K562 (cell line): ENCODE data around the gene RAD54L. TPM values are rescaled to one million over a fixed set of nuclear protein-coding genes. Genes with fewer than 3 reads are reported as not detected.

Experiments
- ATAC-seq: fragments of 200-7000 bp; cut with Tn5 transposase; 3 replicates; pipeline ENCODE4 v1.9.1; 2020; ENCODE audit warnings: moderate library complexity
- BruUV-seq: library from RNA; stranded (reverse); fragments of 400-500 nt; replicated peaks from 2 replicates; lab custom pipeline; 2021; lab: Mats Ljungman, UMichigan
- CTCF ChIA-PET: fragments of 300-600 bp; formaldehyde crosslinking; extraction: SDS; loops from one replicate; lab custom pipeline; 2021; ENCODE audit warnings: low intra/inter-chr PET ratio; lab: Yijun Ruan, JAX
- POLR2A ChIA-PET: fragments of 300-600, 350-650 bp; sonication (Branson Sonifier 250); formaldehyde crosslinking; extraction: SDS; loops from one replicate; lab custom pipeline; 2021; ENCODE audit warnings: antibody characterized with exemption, inconsistent platforms; lab: Yijun Ruan, JAX
- DNase-seq, 4 experiments: peaks; one replicate each; pipeline versions ENCODE4 v3.0.0 to v3.0.0-alpha.2; 2011 to 2018; ENCODE audit warnings: low spot score in 3 of 4, mixed read lengths in 3 of 4; ENCODE audit errors: extremely low read depth in 1 of 4
- FAIRE-seq: peaks from 2 replicates; lab custom pipeline; 2011; peaks lifted over from hg19 to GRCh38; lab: Jason Lieb, UNC
- H2AFZ ChIP-seq: 2 replicates; pipeline ENCODE4 v1.6.0; 2011; ENCODE audit warnings: low read depth, low read length, control low read depth, inconsistent platforms
- H3K27ac ChIP-seq: fragments of 200-600 bp; 3 replicates; pipeline ENCODE4 v1.8.0; 2011; ENCODE audit warnings: low read depth, mild to moderate bottlenecking, control low read depth, inconsistent platforms, low read length, moderate library complexity, mixed read lengths; ENCODE audit errors: extremely low read depth
- H3K27me3 ChIP-seq, 2 experiments: fragments of 300-600 bp in 1 of 2; 2 replicates in 1 of 2; 3 replicates in 1 of 2; pipeline versions ENCODE4 v1.6.0 to v1.8.0; 2011; ENCODE audit warnings: inconsistent platforms in 2 of 2, low read length in 2 of 2, mild to moderate bottlenecking in 1 of 2, mixed read lengths in 1 of 2, moderate library complexity in 1 of 2; ENCODE audit not compliant: control insufficient read depth in 2 of 2, insufficient read depth in 2 of 2
- H3K36me3 ChIP-seq: fragments of 300-600 bp; 3 replicates; pipeline ENCODE4 v1.8.0; 2011; ENCODE audit warnings: mild to moderate bottlenecking, low read length, inconsistent platforms; ENCODE audit not compliant: control insufficient read depth, insufficient read depth
- H3K4me1 ChIP-seq, 2 experiments: fragments of 200-600 bp in 1 of 2; replicated peaks in 1 of 2; 2 replicates in 1 of 2; 3 replicates in 1 of 2; pipeline versions ENCODE4 v1.5.1 to v1.8.0; 2011; ENCODE audit warnings: inconsistent platforms in 2 of 2, low read length in 2 of 2, mild to moderate bottlenecking in 1 of 2, mixed read lengths in 1 of 2, moderate library complexity in 1 of 2; ENCODE audit not compliant: control insufficient read depth in 2 of 2, insufficient read depth in 2 of 2
- H3K4me2 ChIP-seq: 2 replicates; pipeline ENCODE4 v1.6.1; 2011; ENCODE audit warnings: low read length, control low read depth, inconsistent platforms, mixed read lengths; ENCODE audit not compliant: insufficient read depth
- H3K4me3 ChIP-seq: fragments of 200-600 bp; sonication (generic), shearing (Covaris generic); 2 replicates; pipeline ENCODE4 v1.5.1; 2016; ENCODE audit warnings: control low read depth, inconsistent platforms
- H3K79me2 ChIP-seq: fragments of 200-600 bp; 3 replicates; pipeline ENCODE4 v1.8.0; 2011; ENCODE audit warnings: low read length, inconsistent platforms; ENCODE audit not compliant: control insufficient read depth, insufficient read depth
- H3K9ac ChIP-seq, 2 experiments: 2 replicates each; pipeline versions ENCODE4 v1.6.0 to v1.6.1; 2011; ENCODE audit warnings: low read depth in 2 of 2, low read length in 2 of 2, control low read depth in 1 of 2, inconsistent platforms in 1 of 2, mild to moderate bottlenecking in 1 of 2, mixed read lengths in 1 of 2; ENCODE audit not compliant: insufficient read depth in 1 of 2
- H3K9me1 ChIP-seq: one replicate; pipeline ENCODE4 v1.6.0; 2011; ENCODE audit warnings: inconsistent platforms, mild to moderate bottlenecking, low read length, moderate library complexity; ENCODE audit not compliant: control insufficient read depth, insufficient read depth
- H3K9me3 ChIP-seq: replicated peaks from 2 replicates; pipeline ENCODE4 v1.5.1; 2011; ENCODE audit warnings: low read depth, low read length, inconsistent platforms; ENCODE audit not compliant: control insufficient read depth, insufficient read depth
- H4K20me1 ChIP-seq: replicated peaks from 2 replicates; pipeline ENCODE4 v1.6.1; 2011; ENCODE audit warnings: low read length, inconsistent platforms, mixed read lengths; ENCODE audit not compliant: control insufficient read depth, insufficient read depth
- CBX1 ChIP-seq: sonication (generic); IDR thresholded peaks from 2 replicates; pipeline ENCODE4 v1.6.1; 2016; ENCODE audit warnings: antibody characterized with exemption, low read depth, mild to moderate bottlenecking
- CCAR2 ChIP-seq: fragments of 200-400 bp; formaldehyde crosslinking; IDR thresholded peaks from 2 replicates; pipeline ENCODE4 v1.6.1; 2017; ENCODE audit warnings: mild to moderate bottlenecking, low read depth, low read length
- CSDE1 ChIP-seq, 2 experiments: fragments of 450-650 bp; IDR thresholded peaks; 2 replicates each; pipeline ENCODE4 v1.6.1; 2016; ENCODE audit warnings: mild to moderate bottlenecking in 1 of 2
- DNMT1 ChIP-seq: fragments of 450-650 bp; IDR thresholded peaks from 2 replicates; pipeline ENCODE4 v1.6.1; 2016; ENCODE audit warnings: antibody characterized with exemption, mild to moderate bottlenecking
- ELF2 ChIP-seq: fragments of 250-450 bp; sonication (Bioruptor Pico); IDR thresholded peaks from 2 replicates; pipeline ENCODE4 v1.5.0; 2021; ENCODE audit warnings: mild to moderate bottlenecking
- PATZ1 ChIP-seq: fragments of 250-450 bp; sonication (Bioruptor Pico); IDR thresholded peaks from 2 replicates; pipeline ENCODE4 v1.5.0; 2020; ENCODE audit warnings: mild to moderate bottlenecking, borderline replicate concordance
- POLR2AphosphoS2 ChIP-seq: IDR thresholded peaks from 2 replicates; pipeline ENCODE4 v1.6.1; 2012; ENCODE audit warnings: low read length, improper control_type of control experiment
- POLR2H ChIP-seq: IDR thresholded peaks from 2 replicates; pipeline ENCODE4 v1.6.1; 2016; ENCODE audit warnings: missing genetic modification characterization, low read depth, mild to moderate bottlenecking, control low read depth, missing compliant biosample characterization, moderate library complexity
- RBM39 ChIP-seq: fragments of 200-400 bp; formaldehyde crosslinking; optimal IDR thresholded peaks from 2 replicates; pipeline ENCODE3; 2018; ENCODE audit warnings: low read depth, low read length
- SETDB1 ChIP-seq: IDR thresholded peaks from one replicate; pipeline ENCODE4 v1.6.1; 2012; ENCODE audit warnings: low read length, control low read depth, inconsistent platforms
- SIN3B ChIP-seq: fragments of 450-650 bp; IDR thresholded peaks from 2 replicates; pipeline ENCODE4 v1.6.1; 2017; ENCODE audit warnings: low read depth, mild to moderate bottlenecking, moderate library complexity
- THRAP3 ChIP-seq: fragments of 450-650 bp; IDR thresholded peaks from 2 replicates; pipeline ENCODE4 v1.6.1; 2016; ENCODE audit warnings: mild to moderate bottlenecking, inconsistent platforms, borderline replicate concordance
- YBX1 ChIP-seq: fragments of 450-650 bp; IDR thresholded peaks from 2 replicates; pipeline ENCODE4 v1.7.1; 2016; ENCODE audit warnings: mild to moderate bottlenecking
- ZBTB7A ChIP-seq: IDR thresholded peaks from 2 replicates; pipeline ENCODE4 v1.6.1; 2011; ENCODE audit warnings: low read depth, mild to moderate bottlenecking, low read length, moderate library complexity, borderline replicate concordance; ENCODE audit not compliant: control insufficient read depth
- ZFX ChIP-seq: sonication (generic); formaldehyde crosslinking; IDR thresholded peaks from 2 replicates; pipeline ENCODE4 v1.8.0; 2022; ENCODE audit warnings: mild to moderate bottlenecking, missing genetic modification reagents, moderate library complexity
- ZNF431 ChIP-seq: sonication (generic); formaldehyde crosslinking; IDR thresholded peaks from 2 replicates; pipeline ENCODE4 v1.8.0; 2022; ENCODE audit warnings: mild to moderate bottlenecking, missing genetic modification reagents
- ZNF707 ChIP-seq: fragments of 250-450 bp; sonication (Bioruptor Pico); conservative IDR thresholded peaks from 2 replicates; pipeline ENCODE4 v1.8.0; 2022; ENCODE audit warnings: inconsistent platforms, mild to moderate bottlenecking, moderate library complexity
- WGBS: fragments of 100-300 bp; shearing (Covaris generic); methylation state at CpG from one replicate; pipeline ENCODE4 v1.1.6; 2016; ENCODE audit warnings: low coverage, mixed read lengths; ENCODE audit not compliant: insufficient coverage; ENCODE audit errors: missing lambda C conversion rate; 5-methylcytosine and 5-hydroxymethylcytosine counted together
- in situ Hi-C: fragments of 300-500 bp; cut with MboI; formaldehyde crosslinking; loops from 4 replicates; pipeline ENCODE4 v1.15.0; 2018; ENCODE audit warnings: inconsistent platforms, mixed read lengths
- intact Hi-C: fragments of 100-400 bp; cut with micrococcal nuclease; formaldehyde crosslinking; loops from 2 replicates; pipeline ENCODE4 v1.14.2; 2022
- polyA plus RNA-seq, 8 experiments: library from polyadenylated mRNA; depleted of rRNA in 4 of 8; stranded (reverse) in 5 of 8; unstranded in 3 of 8; fragments of >200 nt; fragmentation: Nextera tagmentation in 2 of 8; fragmentation: Illumina TruSeq in 1 of 8; extraction: Ambion mirVana in 2 of 8; extraction: Trizol in 1 of 8; gene quantifications; 2 replicates each; pipeline versions ENCODE4 v1.2.1 to v1.2.3, GENCODE V29; 2011 to 2014; ENCODE audit warnings: inconsistent platforms in 1 of 8, missing spikeins in 1 of 8
- total RNA-seq, 7 experiments: library from RNA; depleted of rRNA in 6 of 7; stranded (reverse); fragments of >200 nt in 6 of 7; fragmentation: Illumina TruSeq in 2 of 7; extraction: Trizol in 2 of 7; gene quantifications; 2 replicates each; pipeline versions ENCODE4 v1.2.1 to v1.2.3, GENCODE V29; 2011 to 2021; ENCODE audit warnings: low replicate concordance in 1 of 7

RAD54L gene
- total and polyA plus RNA-seq, 9 of the 15 experiments (the other 6 are each of a cell fraction or from before 2014, with no cell fraction given) = 17.9 to 92.3 (median 37.5) TPM

- Histone ChIP-seq H3K4me3 (peak overlapping the region; percentile 68), H3K79me2 (peaks cover 38% of the 10 kb centered on the region), H3K4me1 (peaks cover 22 to 40% of the 10 kb centered on the region in 2 experiments; a peak in 4 of 5 replicates), H3K4me2 (peak overlapping the region; percentile 86), H3K27me3 (no peaks in the 10 kb centered on the region), H4K20me1 (peaks cover 6% of the 10 kb centered on the region), H3K9ac (peak overlapping the region; percentile 96 to 97), H2AFZ (peak overlapping the region; percentile 41; the same call in 1 of the 2 replicates), H3K9me1 (no peaks in the 10 kb centered on the region), H3K27ac (peak overlapping the region; percentile 90), H3K36me3 (peaks cover 47% of the 10 kb centered on the region), H3K9me3 (no peaks in the 10 kb centered on the region)
- BruUV-seq = TSS peak; percentile 43
- intact Hi-C loops (loop anchor here (5.0 kb wide), 1 partner anchor 54 kb away; the partner anchor contains the start of genes LRRC41 and UQCRH), in situ Hi-C loops (no loop called here)
- ChIA-PET POLR2A (interaction anchor here (0.6 to 3.3 kb wide), 9 partner anchors 11 to 116 kb away, joined by 3 to 16 read pairs (median 3); partner anchors contain the start of gene PIK3R3), CTCF (no interaction called here)
- 0% methylated on average over 7 of the region's 7 CpGs for WGBS
- peak; percentile 74 for FAIRE-seq
- peak; percentile 73 to 88 (median 74) for DNase-seq
- ATAC-seq = peak; percentile 53
- TF ChIP-seq POLR2AphosphoS2 (no peak), ZNF431 (peak; percentile 6; the same call in 1 of the 2 replicates), CCAR2 (0 out of 2 replicates have a peak, but pooled peaks have one; percentile 86), ZFX (peak; percentile 56; the same call in 1 of the 2 replicates), POLR2H (tag) (no peak), CSDE1 (IDR thresholded peaks at IDR 0.05) (no peak), PATZ1 (CRISPR knock-in tag) (no peak), SETDB1 (no peak), DNMT1 (no peak), ELF2 (CRISPR knock-in tag) (no peak), THRAP3 (no peak), ZBTB7A (no peak), SIN3B (0 out of 2 replicates have a peak, but pooled peaks have one; percentile 23), ZNF707 (CRISPR knock-in tag) (no peak), RBM39 (no peak), CBX1 (no peak), YBX1 (no peak)
These were observed 758 bp downstream of the RAD54L start for GRCh38 chr1:46248122-46248920.
